Loucy (cell line): ENCODE measurements around the gene ADGRG1.

Experiments
- H2AFZ ChIP-seq: fragments of 200-600 bp; sonication (generic); 2 replicates; pipeline ENCODE4 v1.6.0; 2016; ENCODE audit warnings: antibody characterized with exemption, mild to moderate bottlenecking, low read length, moderate library complexity
- H3F3A ChIP-seq: fragments of 200-600 bp; 2 replicates; pipeline ENCODE4 v1.6.0; 2016; ENCODE audit warnings: antibody characterized with exemption, low read depth, mild to moderate bottlenecking
- H3K27me3 ChIP-seq: fragments of 200-600 bp; sonication (generic); 2 replicates; pipeline ENCODE4 v1.6.1; 2014; ENCODE audit warnings: low read length, mild to moderate bottlenecking; ENCODE audit not compliant: insufficient read depth, poor library complexity, severe bottlenecking
- H3K36me3 ChIP-seq: fragments of 200-600 bp; sonication (generic); 2 replicates; pipeline ENCODE4 v1.6.1; 2016; ENCODE audit warnings: low read length; ENCODE audit not compliant: insufficient read depth
- H3K4me1 ChIP-seq: fragments of 200-600 bp; sonication (generic); 2 replicates; pipeline ENCODE4 v1.5.1; 2014; ENCODE audit warnings: low read length, mild to moderate bottlenecking; ENCODE audit not compliant: insufficient read depth, poor library complexity, severe bottlenecking
- H3K4me2 ChIP-seq: fragments of 200-600 bp; sonication (generic); 2 replicates; pipeline ENCODE4 v1.6.0; 2014; ENCODE audit warnings: antibody characterized with exemption, low read length, low read depth, mild to moderate bottlenecking; ENCODE audit not compliant: poor library complexity, severe bottlenecking
- H3K4me3 ChIP-seq: fragments of 200-600 bp; sonication (generic); 2 replicates; pipeline ENCODE4 v1.5.1; 2014; ENCODE audit warnings: low read length, mild to moderate bottlenecking, mixed read lengths; ENCODE audit not compliant: poor library complexity, severe bottlenecking
- H3K79me2 ChIP-seq: fragments of 200-600 bp; sonication (generic); 2 replicates; pipeline ENCODE4 v1.6.1; 2014; ENCODE audit warnings: low read length; ENCODE audit not compliant: insufficient read depth
- H3K9ac ChIP-seq: fragments of 200-600 bp; sonication (generic); 2 replicates; pipeline ENCODE4 v1.6.0; 2014; ENCODE audit warnings: mild to moderate bottlenecking, low read depth, low read length, moderate library complexity; ENCODE audit not compliant: poor library complexity, severe bottlenecking
- H3K9me2 ChIP-seq: fragments of 200-600 bp; sonication (generic); replicated peaks from 2 replicates; pipeline ENCODE4 v1.6.1; 2016; ENCODE audit warnings: low read depth, low read length, mixed read lengths
- H3K9me3 ChIP-seq: fragments of 200-600 bp; sonication (generic); 2 replicates; pipeline ENCODE4 v1.6.1; 2014; ENCODE audit warnings: mild to moderate bottlenecking, antibody characterized with exemption, low read length, low read depth; ENCODE audit not compliant: insufficient read depth
- H4K20me1 ChIP-seq: fragments of 200-600 bp; sonication (generic); 2 replicates; pipeline ENCODE4 v1.6.0; 2014; ENCODE audit warnings: antibody characterized with exemption, low read length, mild to moderate bottlenecking; ENCODE audit not compliant: insufficient read depth, poor library complexity, severe bottlenecking
- CTCF ChIP-seq: fragments of 200-600 bp; sonication (generic); conservative IDR thresholded peaks from 2 replicates; pipeline ENCODE4 v1.5.1; 2014; ENCODE audit warnings: mild to moderate bottlenecking, antibody characterized with exemption, low read length
- EZH2phosphoT487 ChIP-seq: fragments of 200-600 bp; IDR thresholded peaks from 2 replicates; pipeline ENCODE4 v1.6.1; 2018; ENCODE audit warnings: antibody characterized with exemption, mild to moderate bottlenecking, moderate library complexity, borderline replicate concordance

The ADGRG1 gene

GRCh38 chr16:57688487-57688986, 60.1 kb downstream of the ADGRG1 start:
- H3K36me3 ChIP-seq, result no peaks in the 10 kb centered on the region
- no peaks in the 10 kb centered on the region for H3K27me3 ChIP-seq
- H3K4me1 ChIP-seq, result peaks cover 50% of the 10 kb centered on the region
- peak overlapping the region; percentile 98 for H3K9ac ChIP-seq
- no peaks in the 10 kb centered on the region for H3K9me2 ChIP-seq
- peaks cover 8% of the 10 kb centered on the region for H3F3A ChIP-seq
- H3K4me3 ChIP-seq, result peak overlapping the region; percentile 77
- peaks cover 26% of the 10 kb centered on the region for H3K79me2 ChIP-seq
- no peak overlapping the region for H2AFZ ChIP-seq
- H4K20me1 ChIP-seq, result no peaks in the 10 kb centered on the region
- H3K9me3 ChIP-seq, result no peaks in the 10 kb centered on the region
- TF ChIP-seq EZH2phosphoT487 (no peak), CTCF (no peak)
- peak overlapping the region; percentile 95 for H3K4me2 ChIP-seq

- Histone ChIP-seq H3K9me3 (no peaks in the 10 kb centered on the region), H3K79me2 (peaks cover 26% of the 10 kb centered on the region), H3K4me3 (peak overlapping the region; percentile 77), H3K4me2 (peak overlapping the region; percentile 95), H3K4me1 (peaks cover 56% of the 10 kb centered on the region), H2AFZ (no peak overlapping the region), H3K9me2 (no peaks in the 10 kb centered on the region), H3K27me3 (no peaks in the 10 kb centered on the region), H3K36me3 (no peaks in the 10 kb centered on the region), H3F3A (peaks cover 8% of the 10 kb centered on the region), H4K20me1 (no peaks in the 10 kb centered on the region), H3K9ac (peak overlapping the region; percentile 98)
- TF ChIP-seq CTCF (no peak), EZH2phosphoT487 (no peak)
Measured at GRCh38 chr16:57688987-57689761, 60.7 kb downstream of the ADGRG1 start.

GRCh38 chr16:57689762-57690558, 61.5 kb downstream of the ADGRG1 start:
- Histone ChIP-seq H3K4me2 (peak overlapping the region; percentile 95), H3K9me2 (no peaks in the 10 kb centered on the region), H3K9ac (peak overlapping the region; percentile 98), H3K4me3 (peak overlapping the region; percentile 77), H3K9me3 (no peaks in the 10 kb centered on the region), H3K36me3 (no peaks in the 10 kb centered on the region), H3F3A (peaks cover 8% of the 10 kb centered on the region), H3K79me2 (peaks cover 26% of the 10 kb centered on the region), H3K4me1 (peaks cover 64% of the 10 kb centered on the region), H3K27me3 (no peaks in the 10 kb centered on the region), H4K20me1 (no peaks in the 10 kb centered on the region), H2AFZ (no peak overlapping the region)
- TF ChIP-seq EZH2phosphoT487, result no peak
- TF ChIP-seq CTCF, result no peak
